NCI-H1092 treated with DMSO at 0.1 percent for 48 hours (cell line): ENCODE data around the gene TJAP1.
"Not testable (repeated sequence)": the region's sequence is repeated elsewhere in the genome, so short reads cannot be mapped to it uniquely, and the experiment has no call there.

Experiments used
- DNase-seq: peaks from one replicate; lab custom pipeline; 2025; lab: John Stamatoyannopoulos, UW

TJAP1 gene

DNA sequence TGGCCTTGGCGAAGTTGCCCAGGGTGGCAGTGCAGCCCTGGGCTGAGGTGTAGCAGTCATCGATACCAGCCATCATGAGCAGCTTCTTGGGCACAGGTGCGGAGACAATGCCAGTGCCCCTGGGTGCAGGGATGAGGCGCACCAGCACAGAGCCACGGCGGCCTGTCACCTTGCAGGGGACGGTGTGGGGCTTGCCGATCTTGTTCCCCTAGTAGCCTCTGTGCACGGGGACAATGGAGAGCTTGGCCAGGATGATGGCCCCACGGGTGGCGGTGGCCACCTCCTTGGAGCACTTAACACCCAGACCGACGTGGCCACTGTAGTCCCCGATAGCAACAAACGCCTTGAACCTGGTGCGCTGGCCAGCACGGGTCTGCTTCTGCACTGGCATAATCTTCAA, 61.6 kb downstream of the TJAP1 start:
- not testable (repeated sequence) for DNase-seq

DNA sequence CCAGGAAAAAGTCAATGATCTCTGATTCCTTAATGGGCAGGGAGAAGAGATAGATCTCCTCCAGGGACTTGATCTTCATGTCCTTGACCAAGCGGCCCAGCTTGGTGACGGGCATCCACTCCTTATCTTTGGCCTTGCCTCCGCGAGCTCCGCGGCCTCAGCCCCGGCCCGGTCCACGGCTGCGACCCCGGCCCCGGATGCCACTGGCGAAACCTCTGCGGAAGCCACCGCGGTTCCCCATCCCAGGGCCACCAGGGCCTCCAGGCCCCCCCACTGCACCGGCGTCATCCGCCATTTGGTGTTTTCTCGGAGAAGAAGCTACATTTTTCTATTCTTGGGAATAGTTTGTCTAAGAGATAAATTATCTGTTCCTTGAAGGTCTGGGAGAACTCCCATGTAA, 62.0 kb downstream of the TJAP1 start:
- not testable (repeated sequence) for DNase-seq

GRCh38 chr6:43540507-43540906, 63.1 kb downstream of the TJAP1 start:
- no peak for DNase-seq

GRCh38 chr6:43541774-43542471, 64.6 kb downstream of the TJAP1 start:
- DNase-seq: no peak

DNA sequence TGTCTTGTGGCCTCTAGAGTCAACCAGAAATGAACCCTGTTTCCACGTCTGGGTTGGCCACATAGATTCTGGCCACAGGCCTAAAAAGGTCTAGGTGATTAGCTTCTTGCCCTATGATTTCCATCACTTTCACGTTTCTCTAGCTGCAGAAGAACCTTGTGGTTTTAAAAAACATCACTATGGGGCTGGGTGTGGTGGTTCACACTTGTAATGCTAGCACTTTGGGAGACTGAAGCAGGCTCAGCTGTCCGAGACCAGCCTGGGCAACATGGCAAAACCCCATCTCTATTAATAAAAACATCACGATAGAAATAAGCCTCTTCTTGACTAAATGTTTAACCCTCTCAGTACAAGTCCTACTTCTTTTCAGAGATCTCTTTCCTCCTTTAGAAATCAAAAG, 67.1 kb downstream of the TJAP1 start:
- no peak for DNase-seq

- no peak for DNase-seq
Observed at GRCh38 chr6:43547222-43547621, 69.9 kb downstream of the TJAP1 start.
